HUDEP-2 (cell line): ENCODE measurements around the gene KAT14.
"Not testable (repeated sequence)": the region's sequence is repeated elsewhere in the genome, so short reads cannot be mapped to it uniquely, and the experiment has no call there.

Experiments used
- DNase-seq, 76 experiments: peaks; one replicate each; lab custom pipeline; 2025; ENCODE audit not compliant: unreplicated experiment in 76 of 76; lab: John Stamatoyannopoulos, UW

KAT14 gene

GRCh38 chr20:18215566-18215965 lies 77.9 kb downstream of the KAT14 start:
- DNase-seq = no peak

GRCh38 chr20:18218280-18218679 lies 80.6 kb downstream of the KAT14 start:
- no peak for DNase-seq

- DNase-seq = no peak
Observed at GRCh38 chr20:18223409-18223808, 85.7 kb downstream of the KAT14 start.

DNA sequence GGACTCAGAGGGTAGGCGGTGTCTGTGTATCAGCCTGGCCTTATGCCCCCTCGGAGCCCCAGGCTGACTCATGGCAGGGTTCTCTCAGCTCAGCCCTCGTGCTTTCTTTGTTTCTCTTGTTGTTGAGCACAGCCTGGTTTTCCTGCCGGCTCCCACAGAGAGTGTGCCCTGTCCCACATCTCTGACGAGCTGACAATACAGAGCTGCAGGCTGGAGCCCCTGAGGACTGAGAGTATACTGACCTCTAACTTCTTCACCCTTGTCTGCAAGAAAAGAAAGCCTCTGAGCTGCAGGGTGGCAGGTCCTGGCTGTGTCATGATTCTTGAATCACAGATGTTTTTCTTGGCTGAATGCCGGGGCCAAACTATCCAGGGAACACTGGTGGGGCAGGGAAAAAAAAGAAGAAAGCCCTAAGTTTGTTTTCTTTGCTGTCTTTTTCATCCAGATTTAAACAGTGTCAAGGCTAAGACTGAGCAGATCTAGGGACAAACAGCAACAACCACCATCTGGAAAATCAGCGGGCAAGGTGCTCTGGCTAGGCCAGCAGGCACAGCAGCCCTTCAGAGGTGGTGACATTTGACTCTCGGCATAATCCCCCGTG lies 87.4 kb downstream of the KAT14 start:
- DNase-seq = no peak

DNA sequence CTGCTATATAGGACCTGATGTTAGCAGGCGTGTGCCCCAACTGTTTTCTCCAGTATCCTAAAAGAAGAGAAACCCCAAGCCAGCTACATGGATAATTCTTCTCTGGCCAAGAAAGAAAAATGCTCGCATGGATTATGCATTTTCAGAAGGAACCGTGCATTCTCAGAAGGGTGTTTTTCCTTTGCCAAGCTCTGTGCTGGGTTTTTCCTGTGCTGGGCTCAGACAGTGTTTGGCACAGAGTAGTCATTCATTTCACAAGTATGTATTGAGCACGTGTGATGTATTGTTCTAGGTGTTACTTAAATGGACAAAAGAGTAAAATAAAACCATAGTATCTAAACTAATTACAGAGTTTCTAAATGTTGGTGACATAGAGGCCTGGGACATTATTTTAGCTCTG lies 88.0 kb downstream of the KAT14 start:
- DNase-seq = no peak

DNA sequence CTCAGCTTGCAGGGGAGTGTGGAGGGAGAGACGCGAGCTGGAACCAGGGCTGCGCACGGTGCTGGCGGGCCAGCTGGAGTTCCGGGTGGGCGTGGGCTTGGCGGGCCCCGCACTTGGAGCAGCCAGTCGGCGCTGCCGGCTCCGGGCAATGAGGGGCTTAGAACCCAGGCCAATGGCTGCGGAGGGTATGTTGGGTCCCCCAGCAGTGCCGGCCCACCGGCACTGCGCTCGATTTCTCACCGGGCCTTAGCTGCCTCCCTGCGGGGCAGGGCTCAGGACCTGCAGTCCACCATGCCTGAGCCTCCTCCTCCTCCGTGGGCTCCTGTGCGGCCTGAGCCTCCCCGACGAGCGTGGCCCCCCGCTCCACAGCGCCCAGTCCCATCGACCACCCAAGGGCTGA lies 89.1 kb downstream of the KAT14 start:
- DNase-seq = not testable (repeated sequence)

DNA sequence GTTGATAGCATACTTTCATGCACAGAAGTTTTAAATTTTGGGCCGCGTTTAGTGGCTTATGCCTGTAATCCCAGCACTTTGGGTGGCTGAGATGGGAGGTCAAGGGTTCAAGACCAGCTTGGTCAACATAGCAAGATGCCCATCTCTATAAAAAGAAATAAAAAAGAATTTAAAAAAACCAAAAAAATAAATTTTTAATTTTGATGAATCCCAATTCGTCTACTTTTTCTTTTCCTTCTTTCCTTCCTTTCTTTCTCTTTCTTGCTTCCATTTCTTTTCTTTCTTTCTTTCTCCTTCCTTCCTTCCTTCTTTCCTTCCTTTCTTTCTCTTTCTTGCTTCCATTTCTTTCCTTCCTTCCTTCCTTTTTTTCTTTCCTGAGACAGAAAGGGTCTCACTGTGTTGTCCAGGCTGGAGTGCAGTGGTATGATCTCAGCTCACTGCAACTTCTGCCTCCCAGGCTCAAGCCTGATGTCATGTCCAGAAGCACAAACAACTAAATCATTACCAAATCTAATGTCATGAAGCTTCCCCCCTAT lies 95.8 kb downstream of the KAT14 start:
- DNase-seq = no peak
